ENCODE results near the gene PRRC2B.
"Not testable (repeated sequence)": the region's sequence is repeated elsewhere in the genome, so short reads cannot be mapped to it uniquely, and the experiment has no call there.

Gene PRRC2B

GRCh38 chr9:131446276-131446675, 52.4 kb downstream of the PRRC2B start:
- ATAC-seq (ENCODE audit: low read depth) (no peak), DNase-seq (ENCODE audit: low spot score in 2 of 2) (no peak)
- Mint-ChIP-seq H3K27me3 (no peaks in the 10 kb centered on the region), H3K9me3 (no peaks in the 10 kb centered on the region), H3K36me3 (peaks cover 26% of the 10 kb centered on the region), H3K4me3 (no peak overlapping the region), H3K4me1 (peaks cover 8% of the 10 kb centered on the region), H3K27ac (peak overlapping the region; percentile 75)

DNA sequence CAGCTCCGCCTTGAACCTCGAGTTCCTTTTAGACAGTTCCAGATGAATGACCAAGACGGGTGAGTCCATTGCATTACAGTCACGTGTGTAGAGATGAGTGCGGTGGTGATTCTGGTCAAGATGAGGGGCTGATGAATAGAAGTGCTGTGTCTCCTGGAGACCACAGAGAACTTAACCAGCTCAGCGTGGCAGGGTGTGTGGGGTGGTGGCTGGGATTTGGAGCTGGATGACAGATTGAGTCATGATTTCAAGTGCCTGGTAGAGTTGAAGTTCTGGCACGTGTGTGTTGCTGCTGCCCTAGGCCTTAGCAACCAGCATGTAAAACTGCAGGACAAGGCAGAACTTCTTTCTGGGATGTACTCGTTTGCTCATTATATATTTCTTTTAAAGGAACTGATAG, 53.3 kb downstream of the PRRC2B start:
- peak overlapping the region; percentile 75 for H3K27ac Mint-ChIP-seq

DNA sequence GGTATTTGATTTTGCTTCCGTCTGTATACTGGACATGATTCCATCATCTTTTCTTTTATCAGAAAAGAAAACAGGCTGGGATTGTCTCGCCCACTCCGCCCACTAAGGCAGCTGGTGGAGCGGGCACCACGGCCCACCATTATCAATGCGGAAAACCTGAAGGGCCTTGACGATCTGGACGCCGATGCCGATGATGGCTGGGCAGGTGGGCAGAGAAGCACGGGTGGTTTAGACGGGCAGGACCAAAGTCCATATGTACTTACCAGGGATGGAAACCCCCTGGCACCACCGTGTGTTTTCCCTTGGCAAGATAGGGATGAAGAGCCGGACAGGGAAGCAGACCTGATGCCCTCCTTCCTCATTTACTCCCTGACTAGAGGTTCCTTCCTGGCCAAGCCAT, 53.7 kb downstream of the PRRC2B start:
- H3K4me1 Mint-ChIP-seq: peaks cover 2% of the 10 kb centered on the region
- ATAC-seq (ENCODE audit: low read depth) (no peak), DNase-seq (ENCODE audit: low spot score in 2 of 2) (no peak)
- H3K9me3 Mint-ChIP-seq: no peaks in the 10 kb centered on the region
- no peaks in the 10 kb centered on the region for H3K27me3 Mint-ChIP-seq
- no peak overlapping the region for H3K4me3 Mint-ChIP-seq
- H3K27ac Mint-ChIP-seq: no peak overlapping the region
- peaks cover 29% of the 10 kb centered on the region for H3K36me3 Mint-ChIP-seq

More for the DNA sequence above, 53.3 kb downstream of the PRRC2B start:
- no peak for ATAC-seq (ENCODE audit: low read depth)
- Mint-ChIP-seq H3K4me3 (no peak overlapping the region), H3K4me1 (peaks cover 4% of the 10 kb centered on the region), H3K36me3 (peaks cover 29% of the 10 kb centered on the region), H3K27me3 (no peaks in the 10 kb centered on the region), H3K9me3 (no peaks in the 10 kb centered on the region)
- no peak for DNase-seq (ENCODE audit: low spot score in 2 of 2)

DNA sequence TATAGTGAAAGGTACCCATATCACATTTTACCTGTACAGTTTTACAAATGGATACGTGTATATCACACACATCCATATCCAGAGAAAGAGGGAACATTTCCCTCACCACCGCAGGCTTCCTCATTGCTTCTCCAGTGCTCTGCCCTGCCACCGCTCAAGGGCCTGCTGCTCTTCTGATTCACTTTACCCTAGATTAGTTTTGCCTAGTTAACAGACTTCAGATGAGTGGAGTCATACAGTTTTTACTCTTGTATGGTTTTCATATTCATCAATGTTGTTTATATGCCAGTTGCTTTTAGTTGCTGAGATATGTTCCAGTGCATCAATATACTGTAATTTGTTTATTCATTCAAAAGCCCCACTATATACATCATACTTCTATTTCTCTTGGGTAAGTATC, 54.9 kb downstream of the PRRC2B start:
- H3K27me3 Mint-ChIP-seq: no peaks in the 10 kb centered on the region
- peaks cover 29% of the 10 kb centered on the region for H3K36me3 Mint-ChIP-seq
- DNase-seq (ENCODE audit: low spot score in 2 of 2) (no peak), ATAC-seq (ENCODE audit: low read depth) (no peak)
- no peaks in the 10 kb centered on the region for H3K9me3 Mint-ChIP-seq
- no peak overlapping the region for H3K4me3 Mint-ChIP-seq
- H3K4me1 Mint-ChIP-seq: no peaks in the 10 kb centered on the region
- peak overlapping the region; percentile 28 for H3K27ac Mint-ChIP-seq

- Mint-ChIP-seq H3K4me3 (no peak overlapping the region), H3K9me3 (no peaks in the 10 kb centered on the region), H3K36me3 (peaks cover 30% of the 10 kb centered on the region), H3K4me1 (no peaks in the 10 kb centered on the region), H3K27ac (peak overlapping the region; percentile 28), H3K27me3 (no peaks in the 10 kb centered on the region)
- DNase-seq (ENCODE audit: low spot score in 2 of 2) (no peak), ATAC-seq (ENCODE audit: low read depth) (no peak)
Observed at GRCh38 chr9:131449276-131449675, 55.4 kb downstream of the PRRC2B start.

- no peak for ATAC-seq (ENCODE audit: low read depth)
- Mint-ChIP-seq H3K27me3 (no peaks in the 10 kb centered on the region), H3K9me3 (no peaks in the 10 kb centered on the region), H3K27ac (no peak overlapping the region), H3K4me3 (no peak overlapping the region), H3K36me3 (peaks cover 28% of the 10 kb centered on the region), H3K4me1 (no peaks in the 10 kb centered on the region)
- no peak for DNase-seq (ENCODE audit: low spot score in 2 of 2)
Observed at GRCh38 chr9:131454028-131454427, 60.1 kb downstream of the PRRC2B start.

- not testable (repeated sequence) for H3K27me3 Mint-ChIP-seq; DNase-seq (ENCODE audit: low spot score in 2 of 2); ATAC-seq (ENCODE audit: low read depth); H3K9me3 Mint-ChIP-seq; H3K27ac Mint-ChIP-seq; H3K4me3 Mint-ChIP-seq; H3K4me1 Mint-ChIP-seq
- peaks cover 30% of the 10 kb centered on the region for H3K36me3 Mint-ChIP-seq
Observed at GRCh38 chr9:131455655-131456054, 61.8 kb downstream of the PRRC2B start.

DNA sequence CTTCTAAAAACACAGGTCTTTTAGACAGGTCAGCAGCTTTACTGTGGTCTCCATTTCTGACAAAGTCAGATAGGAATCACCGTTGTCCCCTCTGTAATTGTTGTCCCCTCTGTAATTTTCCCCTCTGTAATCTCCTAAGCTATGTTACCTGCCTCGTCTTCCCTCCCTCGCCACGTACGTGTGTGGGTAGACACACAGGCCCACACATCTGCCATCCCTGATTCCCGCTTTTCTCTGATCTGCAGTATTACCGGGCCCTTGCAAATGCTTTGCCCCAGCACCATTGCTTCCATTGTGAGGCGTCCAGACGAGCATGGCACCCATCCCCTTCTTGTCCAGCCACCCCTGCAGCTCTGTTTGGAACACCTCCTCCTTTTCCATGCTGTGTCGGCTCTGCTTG, 63.9 kb downstream of the PRRC2B start:
- DNase-seq (ENCODE audit: low spot score in 2 of 2) (no peak), ATAC-seq (ENCODE audit: low read depth) (no peak)
- H3K4me3 Mint-ChIP-seq: no peak overlapping the region
- H3K4me1 Mint-ChIP-seq: peaks cover 5% of the 10 kb centered on the region
- H3K27ac Mint-ChIP-seq: no peak overlapping the region
- peaks cover 38% of the 10 kb centered on the region for H3K36me3 Mint-ChIP-seq
- H3K9me3 Mint-ChIP-seq: no peaks in the 10 kb centered on the region
- no peaks in the 10 kb centered on the region for H3K27me3 Mint-ChIP-seq

DNA sequence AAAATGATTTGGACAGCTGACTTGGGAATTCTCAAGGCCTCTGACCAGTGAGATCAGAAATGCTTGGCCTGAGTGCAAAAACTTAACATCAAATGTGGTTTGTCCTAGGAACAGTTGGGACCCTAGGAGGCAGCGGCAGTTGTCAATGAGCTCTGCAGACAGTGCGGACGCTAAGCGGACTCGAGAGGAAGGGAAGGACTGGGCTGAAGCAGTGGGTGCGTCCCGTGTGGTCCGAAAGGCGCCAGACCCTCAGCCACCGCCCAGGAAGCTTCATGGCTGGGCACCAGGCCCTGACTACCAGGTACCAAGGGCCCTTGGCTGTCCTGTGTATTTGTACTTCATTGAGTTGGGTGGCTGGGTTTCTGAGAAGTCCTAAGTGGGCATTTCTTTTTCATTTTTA, 65.2 kb downstream of the PRRC2B start:
- ATAC-seq (ENCODE audit: low read depth) (no peak), DNase-seq (ENCODE audit: low spot score in 2 of 2) (no peak)
- no peaks in the 10 kb centered on the region for H3K9me3 Mint-ChIP-seq
- H3K27me3 Mint-ChIP-seq: no peaks in the 10 kb centered on the region
- peaks cover 36% of the 10 kb centered on the region for H3K36me3 Mint-ChIP-seq
- no peak overlapping the region for H3K27ac Mint-ChIP-seq
- peaks cover 5% of the 10 kb centered on the region for H3K4me1 Mint-ChIP-seq
- H3K4me3 Mint-ChIP-seq: no peak overlapping the region

DNA sequence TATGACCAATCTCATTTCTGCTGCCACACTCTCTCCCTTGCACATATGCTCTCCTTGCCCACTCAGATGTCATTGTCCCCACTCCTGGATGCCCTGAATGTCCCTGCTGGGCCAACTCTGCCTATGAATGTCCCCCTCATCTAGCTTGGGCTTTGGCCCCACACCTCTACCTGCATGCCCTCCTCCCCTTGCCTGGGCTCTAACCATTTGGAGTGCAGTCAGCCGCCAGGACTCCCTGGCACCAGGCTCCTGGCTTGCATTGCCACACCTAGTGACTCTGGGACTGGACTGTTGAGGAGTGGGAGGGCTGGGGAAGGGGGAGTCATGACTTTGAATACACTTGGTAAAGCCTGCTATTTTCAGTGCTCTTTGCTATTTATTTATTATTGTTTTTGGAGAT, 67.3 kb downstream of the PRRC2B start:
- H3K27ac Mint-ChIP-seq: peak overlapping the region; percentile 7
- DNase-seq (ENCODE audit: low spot score in 2 of 2) (no peak), ATAC-seq (ENCODE audit: low read depth) (no peak)
- H3K27me3 Mint-ChIP-seq: no peaks in the 10 kb centered on the region
- peaks cover 5% of the 10 kb centered on the region for H3K4me1 Mint-ChIP-seq
- H3K4me3 Mint-ChIP-seq: no peak overlapping the region
- H3K36me3 Mint-ChIP-seq: peaks cover 36% of the 10 kb centered on the region
- H3K9me3 Mint-ChIP-seq: no peaks in the 10 kb centered on the region

DNA sequence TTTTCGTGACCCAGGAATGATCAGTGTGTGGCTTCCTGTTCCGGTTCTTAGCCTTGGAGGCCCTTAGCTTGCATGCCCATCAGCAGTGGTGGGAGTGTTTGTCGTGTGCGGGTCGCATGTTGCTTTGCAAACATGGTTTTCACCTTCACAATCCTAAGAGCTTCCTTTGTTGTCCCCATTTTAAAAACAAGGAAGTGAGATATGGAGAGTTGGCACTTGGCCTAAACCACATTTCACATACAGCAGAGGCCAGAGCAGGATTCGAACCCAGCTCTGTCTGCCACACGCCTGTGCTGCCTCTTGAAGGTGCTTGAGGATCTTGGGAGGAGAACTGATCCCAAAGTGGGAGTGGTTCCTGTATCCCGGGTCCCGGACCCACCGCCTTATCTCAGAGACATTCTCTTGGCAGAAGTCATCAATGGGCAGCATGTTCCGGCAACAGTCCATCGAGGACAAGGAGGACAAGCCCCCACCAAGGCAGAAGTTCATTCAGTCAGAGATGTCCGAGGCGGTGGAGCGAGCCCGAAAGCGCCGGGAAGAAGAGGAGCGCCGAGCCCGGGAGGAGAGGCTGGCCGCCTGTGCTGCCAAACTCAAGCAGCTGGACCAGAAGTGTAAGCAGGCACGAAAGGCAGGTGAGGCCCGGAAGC, 70.6 kb downstream of the PRRC2B start:
- no peak for DNase-seq (ENCODE audit: low spot score in 2 of 2)
- Mint-ChIP-seq H3K27ac (peak overlapping the region; percentile 55), H3K27me3 (no peaks in the 10 kb centered on the region), H3K9me3 (no peaks in the 10 kb centered on the region), H3K4me3 (no peak overlapping the region), H3K4me1 (peaks cover 4% of the 10 kb centered on the region), H3K36me3 (peaks cover 37% of the 10 kb centered on the region)
- no peak for ATAC-seq (ENCODE audit: low read depth)

- DNase-seq (ENCODE audit: low spot score in 2 of 2) (no peak), ATAC-seq (ENCODE audit: low read depth) (no peak)
- H3K9me3 Mint-ChIP-seq: no peaks in the 10 kb centered on the region
- no peaks in the 10 kb centered on the region for H3K27me3 Mint-ChIP-seq
- no peak overlapping the region for H3K4me3 Mint-ChIP-seq
- no peak overlapping the region for H3K27ac Mint-ChIP-seq
- peaks cover 40% of the 10 kb centered on the region for H3K36me3 Mint-ChIP-seq
- peaks cover 3% of the 10 kb centered on the region for H3K4me1 Mint-ChIP-seq
Observed at GRCh38 chr9:131465401-131465800, 71.5 kb downstream of the PRRC2B start.

DNA sequence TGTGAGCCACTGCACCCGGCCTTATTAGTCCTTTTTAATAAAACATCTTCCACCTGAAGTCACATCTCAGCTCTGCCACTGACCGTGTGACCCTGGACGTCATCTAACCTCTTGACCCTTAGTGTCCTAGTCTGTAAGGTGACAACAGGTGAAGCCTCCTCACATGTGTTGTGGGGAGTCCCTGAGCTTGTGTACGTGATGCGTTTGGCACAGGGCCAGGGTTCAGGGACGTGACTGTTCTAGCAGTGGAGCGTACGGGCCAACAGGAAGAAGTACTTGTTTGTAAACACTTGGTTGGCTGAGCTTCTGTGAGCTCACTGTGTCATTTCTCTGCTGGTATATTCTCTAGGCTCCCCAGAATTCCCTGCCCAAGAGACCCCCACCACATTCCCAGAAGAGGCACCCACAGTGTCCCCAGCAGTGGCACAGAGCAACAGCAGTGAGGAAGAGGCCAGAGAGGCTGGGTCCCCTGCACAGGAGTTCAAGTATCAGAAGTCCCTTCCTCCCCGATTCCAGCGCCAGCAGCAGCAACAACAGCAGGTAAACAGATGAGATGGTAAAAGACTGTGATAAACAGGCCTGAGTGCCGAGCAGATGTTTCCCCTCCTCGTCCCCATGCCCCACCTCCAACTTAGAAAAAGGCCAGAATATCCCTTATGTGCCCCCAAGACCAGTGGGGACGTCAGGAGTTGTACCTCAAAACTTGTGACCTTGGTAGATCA, 73.5 kb downstream of the PRRC2B start:
- DNase-seq (ENCODE audit: low spot score in 2 of 2) (no peak), ATAC-seq (ENCODE audit: low read depth) (no peak)
- Mint-ChIP-seq H3K27me3 (no peaks in the 10 kb centered on the region), H3K4me1 (no peaks in the 10 kb centered on the region), H3K36me3 (peaks cover 40% of the 10 kb centered on the region), H3K27ac (peak overlapping the region; percentile 31), H3K9me3 (no peaks in the 10 kb centered on the region), H3K4me3 (no peak overlapping the region)

GRCh38 chr9:131468031-131468430, 74.1 kb downstream of the PRRC2B start:
- Mint-ChIP-seq H3K27me3 (no peaks in the 10 kb centered on the region), H3K27ac (no peak overlapping the region), H3K36me3 (peaks cover 43% of the 10 kb centered on the region), H3K4me3 (no peak overlapping the region), H3K4me1 (no peaks in the 10 kb centered on the region), H3K9me3 (no peaks in the 10 kb centered on the region)
- no peak for DNase-seq (ENCODE audit: low spot score in 2 of 2)
- no peak for ATAC-seq (ENCODE audit: low read depth)

DNA sequence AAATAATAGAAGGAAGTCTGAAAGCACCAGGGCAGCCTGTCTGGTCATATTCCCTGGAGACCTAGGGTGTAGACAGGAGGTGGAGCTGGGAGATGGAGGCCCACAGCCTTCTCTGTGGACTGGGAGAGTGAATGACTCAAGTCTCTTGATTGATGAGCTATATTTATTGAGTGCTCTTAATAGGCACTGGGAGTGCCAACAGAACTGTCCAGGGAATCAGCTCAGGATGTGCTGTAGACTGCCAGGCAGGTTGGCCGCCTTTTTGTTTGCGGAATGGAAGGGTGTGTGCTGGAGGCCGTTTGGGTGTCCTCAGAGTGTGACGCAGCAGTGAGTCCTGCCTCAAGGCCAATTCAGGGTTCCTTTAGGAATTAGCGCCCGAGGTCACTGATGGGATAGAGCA, 75.5 kb downstream of the PRRC2B start:
- Mint-ChIP-seq H3K9me3 (no peaks in the 10 kb centered on the region), H3K36me3 (peaks cover 51% of the 10 kb centered on the region), H3K27ac (peak overlapping the region; percentile 78), H3K4me1 (no peaks in the 10 kb centered on the region), H3K4me3 (no peak overlapping the region), H3K27me3 (no peaks in the 10 kb centered on the region)
- DNase-seq (ENCODE audit: low spot score in 2 of 2): no peak
- no peak for ATAC-seq (ENCODE audit: low read depth)
